ENCODE results near the gene GRM4.

The GRM4 gene

DNA sequence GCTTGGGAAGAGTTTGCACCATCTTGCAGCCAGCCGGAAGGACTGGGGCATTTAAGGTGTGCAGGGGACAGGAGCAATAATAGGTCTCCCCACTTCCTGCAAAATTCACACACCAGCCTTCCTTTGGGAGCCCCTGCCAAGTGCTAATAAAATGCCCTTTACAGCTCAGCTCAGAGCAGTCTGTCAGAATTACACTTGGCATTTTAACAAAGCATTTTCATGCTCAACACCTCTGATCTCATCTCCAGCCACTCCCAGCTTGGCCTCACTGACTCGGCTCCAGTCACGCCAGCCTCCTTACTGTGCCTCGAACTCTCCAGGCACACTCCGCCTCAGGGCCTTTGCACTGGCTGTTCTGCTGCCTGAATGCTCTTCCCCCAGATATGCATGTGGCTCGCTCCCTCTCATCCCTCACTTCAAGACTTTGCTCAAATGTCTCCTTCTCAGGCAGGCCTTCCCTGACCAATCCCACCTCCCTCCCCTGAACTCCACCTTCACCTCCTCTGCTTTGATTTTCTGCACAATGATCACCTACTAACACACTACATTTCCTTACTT is 43.7 kb downstream of the GRM4 start:
- H3K9me3 ChIP-seq (ENCODE audit: insufficient read depth, low read length), result no peaks in the 10 kb centered on the region
- H3K9ac ChIP-seq (ENCODE audit: low read length), result no peak overlapping the region
- no peaks in the 10 kb centered on the region for H4K20me1 ChIP-seq (ENCODE audit: low read depth, low read length)
- H3F3A ChIP-seq (ENCODE audit: insufficient read depth), result no peaks in the 10 kb centered on the region
- H3K9me2 ChIP-seq (replicated peaks; ENCODE audit: insufficient read depth, low read length), result no peaks in the 10 kb centered on the region
- no peak overlapping the region for H2AFZ ChIP-seq (ENCODE audit: low read depth, low read length, severe bottlenecking)
- no peak overlapping the region for H3K4me3 ChIP-seq (ENCODE audit: insufficient read depth, low read length, poor library complexity, severe bottlenecking)
- H3K4me2 ChIP-seq (ENCODE audit: low read depth, low read length, poor library complexity, severe bottlenecking), result no peak overlapping the region
- no peaks in the 10 kb centered on the region for H3K27me3 ChIP-seq (ENCODE audit: low read length)
- no peaks in the 10 kb centered on the region for H3K79me2 ChIP-seq (ENCODE audit: insufficient read depth, low read length)
- no peaks in the 10 kb centered on the region for H3K36me3 ChIP-seq (ENCODE audit: low read length)
- H3K27ac ChIP-seq (ENCODE audit: low read depth, low read length), result no peak overlapping the region
- TF ChIP-seq, protein P1, sequence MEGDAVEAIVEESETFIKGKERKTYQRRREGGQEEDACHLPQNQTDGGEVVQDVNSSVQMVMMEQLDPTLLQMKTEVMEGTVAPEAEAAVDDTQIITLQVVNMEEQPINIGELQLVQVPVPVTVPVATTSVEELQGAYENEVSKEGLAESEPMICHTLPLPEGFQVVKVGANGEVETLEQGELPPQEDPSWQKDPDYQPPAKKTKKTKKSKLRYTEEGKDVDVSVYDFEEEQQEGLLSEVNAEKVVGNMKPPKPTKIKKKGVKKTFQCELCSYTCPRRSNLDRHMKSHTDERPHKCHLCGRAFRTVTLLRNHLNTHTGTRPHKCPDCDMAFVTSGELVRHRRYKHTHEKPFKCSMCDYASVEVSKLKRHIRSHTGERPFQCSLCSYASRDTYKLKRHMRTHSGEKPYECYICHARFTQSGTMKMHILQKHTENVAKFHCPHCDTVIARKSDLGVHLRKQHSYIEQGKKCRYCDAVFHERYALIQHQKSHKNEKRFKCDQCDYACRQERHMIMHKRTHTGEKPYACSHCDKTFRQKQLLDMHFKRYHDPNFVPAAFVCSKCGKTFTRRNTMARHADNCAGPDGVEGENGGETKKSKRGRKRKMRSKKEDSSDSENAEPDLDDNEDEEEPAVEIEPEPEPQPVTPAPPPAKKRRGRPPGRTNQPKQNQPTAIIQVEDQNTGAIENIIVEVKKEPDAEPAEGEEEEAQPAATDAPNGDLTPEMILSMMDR (IDR thresholded peaks at IDR 0.05; ENCODE audit: insufficient read depth, low read length, poor library complexity, severe bottlenecking), result no peak
- TF ChIP-seq EZH2phosphoT487 (conservative IDR thresholded peaks at IDR 0.05; ENCODE audit: low read length), result no peak

DNA sequence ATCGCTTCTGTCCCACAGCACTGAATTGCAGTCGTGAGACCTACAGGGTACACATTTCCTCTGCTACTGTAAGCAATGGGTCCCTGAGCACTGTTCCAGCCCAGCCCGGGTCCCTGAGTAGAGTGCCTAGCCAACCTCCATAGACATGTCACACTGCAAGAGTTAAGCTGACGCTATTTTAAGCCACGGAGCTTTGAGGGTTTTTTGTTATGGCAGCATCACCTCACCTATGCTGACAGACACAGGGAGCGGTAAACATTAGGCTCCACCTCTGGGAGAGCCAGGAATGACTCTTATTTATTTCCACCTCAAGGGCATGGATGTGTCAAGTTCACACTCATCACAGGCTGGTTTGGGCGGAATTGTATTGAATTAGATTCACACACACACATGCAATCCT is 45.1 kb downstream of the GRM4 start:
- H3K79me2 ChIP-seq (ENCODE audit: insufficient read depth, low read length), result no peaks in the 10 kb centered on the region
- no peaks in the 10 kb centered on the region for H3K9me3 ChIP-seq (ENCODE audit: insufficient read depth, low read length)
- H3K9me2 ChIP-seq (replicated peaks; ENCODE audit: insufficient read depth, low read length), result no peaks in the 10 kb centered on the region
- H3F3A ChIP-seq (ENCODE audit: insufficient read depth), result no peaks in the 10 kb centered on the region
- no peaks in the 10 kb centered on the region for H3K36me3 ChIP-seq (ENCODE audit: low read length)
- H4K20me1 ChIP-seq (ENCODE audit: low read depth, low read length), result no peaks in the 10 kb centered on the region
- H3K9ac ChIP-seq (ENCODE audit: low read length), result no peak overlapping the region
- no peak overlapping the region for H3K4me2 ChIP-seq (ENCODE audit: low read depth, low read length, poor library complexity, severe bottlenecking)
- no peak overlapping the region for H2AFZ ChIP-seq (ENCODE audit: low read depth, low read length, severe bottlenecking)
- no peaks in the 10 kb centered on the region for H3K27me3 ChIP-seq (ENCODE audit: low read length)
- H3K27ac ChIP-seq (ENCODE audit: low read depth, low read length), result no peak overlapping the region
- 0 out of 2 replicates have a peak, but pooled peaks have one; percentile 92 for TF ChIP-seq EZH2phosphoT487 (conservative IDR thresholded peaks at IDR 0.05; ENCODE audit: low read length)
- TF ChIP-seq, protein P1 (IDR thresholded peaks at IDR 0.05; ENCODE audit: insufficient read depth, low read length, poor library complexity, severe bottlenecking), result no peak
- H3K4me3 ChIP-seq (ENCODE audit: insufficient read depth, low read length, poor library complexity, severe bottlenecking), result no peak overlapping the region

DNA sequence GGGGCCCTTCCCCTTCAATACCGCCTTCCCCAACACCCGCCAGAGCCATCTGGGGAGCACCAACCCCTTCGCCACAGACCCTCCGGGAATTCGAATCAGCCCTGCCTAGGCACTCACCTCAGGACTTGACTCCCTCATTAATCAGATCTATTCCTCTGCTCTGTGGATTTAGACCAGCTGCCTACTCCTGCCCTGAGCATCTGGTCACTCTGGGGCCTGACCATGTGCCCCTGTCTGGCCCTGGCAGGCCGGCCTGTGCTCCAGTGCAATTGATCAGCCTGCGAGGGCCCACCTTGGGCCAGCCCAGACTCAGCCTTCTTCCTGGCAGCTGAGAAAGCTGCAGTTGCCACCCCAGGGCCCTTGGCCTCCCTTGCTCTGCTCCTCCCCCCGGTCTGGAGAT is 46.0 kb downstream of the GRM4 start:
- Histone ChIP-seq H4K20me1 (ENCODE audit: low read depth, low read length) (no peaks in the 10 kb centered on the region), H3F3A (ENCODE audit: insufficient read depth) (no peaks in the 10 kb centered on the region), H2AFZ (ENCODE audit: low read depth, low read length, severe bottlenecking) (no peak overlapping the region), H3K79me2 (ENCODE audit: insufficient read depth, low read length) (no peaks in the 10 kb centered on the region), H3K9me2 (replicated peaks; ENCODE audit: insufficient read depth, low read length) (no peaks in the 10 kb centered on the region), H3K27me3 (ENCODE audit: low read length) (no peaks in the 10 kb centered on the region), H3K27ac (ENCODE audit: low read depth, low read length) (no peak overlapping the region), H3K4me3 (ENCODE audit: insufficient read depth, low read length, poor library complexity, severe bottlenecking) (no peak overlapping the region), H3K9ac (ENCODE audit: low read length) (no peak overlapping the region), H3K36me3 (ENCODE audit: low read length) (no peaks in the 10 kb centered on the region), H3K9me3 (ENCODE audit: insufficient read depth, low read length) (no peaks in the 10 kb centered on the region), H3K4me2 (ENCODE audit: low read depth, low read length, poor library complexity, severe bottlenecking) (no peak overlapping the region)
- TF ChIP-seq, protein P1 (IDR thresholded peaks at IDR 0.05; ENCODE audit: insufficient read depth, low read length, poor library complexity, severe bottlenecking), result no peak
- TF ChIP-seq EZH2phosphoT487 (conservative IDR thresholded peaks at IDR 0.05; ENCODE audit: low read length), result no peak

Measured in SU-DHL-6 (cell line).